GM12878 (cell line): ENCODE measurements around the gene SSRP1. TPM values are rescaled to one million over a fixed set of nuclear protein-coding genes. Genes with fewer than 3 reads are reported as not detected.

Experiments used
- ATAC-seq: fragments of 200-7000 bp; cut with Tn5 transposase; 3 replicates; pipeline ENCODE4 v1.9.1; 2020; ENCODE audit warnings: mild to moderate bottlenecking, moderate library complexity
- BruUV-seq: library from RNA; stranded (reverse); fragments of 400-500 nt; replicated peaks from 2 replicates; lab custom pipeline; 2021; lab: Mats Ljungman, UMichigan
- CTCF ChIA-PET: fragments of 300-600 bp; sonication (Branson Sonifier 250); formaldehyde crosslinking; extraction: SDS; loops from one replicate; lab custom pipeline; 2021; ENCODE audit warnings: inconsistent platforms; lab: Yijun Ruan, JAX
- POLR2A ChIA-PET: fragments of 350-600 bp; formaldehyde crosslinking; extraction: SDS; loops from one replicate; lab custom pipeline; 2021; ENCODE audit warnings: inconsistent platforms; lab: Charles Lee
- RAD21 ChIA-PET: fragments of 300-600 bp; sonication (Branson Sonifier 250); formaldehyde crosslinking; loops from one replicate; lab custom pipeline; 2023; ENCODE audit warnings: antibody characterized with exemption; ENCODE audit not compliant: unreplicated experiment; lab: Charles Lee
- SMC1A ChIA-PET: fragments of 300-600 bp; sonication (Branson Sonifier 250); formaldehyde crosslinking; loops from one replicate; lab custom pipeline; 2023; ENCODE audit not compliant: unreplicated experiment, uncharacterized antibody; lab: Charles Lee
- DNase-seq: peaks from one replicate; pipeline ENCODE4 v3.0.0-alpha.2; 2011; ENCODE audit warnings: low read depth, low spot score
- FAIRE-seq: peaks from 3 replicates; lab custom pipeline; 2011; peaks lifted over from hg19 to GRCh38; lab: Jason Lieb, UNC
- H2AFZ ChIP-seq: 2 replicates; pipeline ENCODE4 v1.6.0; 2011; ENCODE audit warnings: low read depth, low read length, control low read depth; ENCODE audit not compliant: control insufficient read depth
- H3K27ac ChIP-seq: 2 replicates; pipeline ENCODE4 v1.5.1; 2011; ENCODE audit warnings: control low read depth; ENCODE audit not compliant: control insufficient read depth, insufficient read depth
- H3K27me3 ChIP-seq, 2 experiments: replicated peaks in 1 of 2; 2 replicates each; pipeline versions ENCODE4 v1.6.0 to v1.6.1; 2011; ENCODE audit warnings: low read length in 1 of 2; ENCODE audit not compliant: control insufficient read depth in 2 of 2, insufficient read depth in 2 of 2
- H3K36me3 ChIP-seq, 2 experiments: 2 replicates each; pipeline ENCODE4 v1.5.1; 2011; ENCODE audit warnings: low read length in 1 of 2; ENCODE audit not compliant: control insufficient read depth in 2 of 2, insufficient read depth in 2 of 2
- H3K4me1 ChIP-seq: 2 replicates; pipeline ENCODE4 v1.6.1; 2011; ENCODE audit warnings: mild to moderate bottlenecking, low read length, moderate library complexity, mixed read lengths; ENCODE audit not compliant: control insufficient read depth, insufficient read depth
- H3K4me2 ChIP-seq: 2 replicates; pipeline ENCODE4 v1.6.0; 2011; ENCODE audit warnings: control low read depth; ENCODE audit not compliant: control insufficient read depth, insufficient read depth
- H3K4me3 ChIP-seq: fragments of 200-600 bp; sonication (generic); 2 replicates; pipeline ENCODE4 v1.5.1; 2016
- H3K79me2 ChIP-seq: 2 replicates; pipeline ENCODE4 v1.6.0; 2011; ENCODE audit warnings: low read length; ENCODE audit not compliant: control insufficient read depth, insufficient read depth
- H3K9ac ChIP-seq: 2 replicates; pipeline ENCODE4 v1.8.0; 2011; ENCODE audit warnings: low read length, control low read depth, mixed read lengths; ENCODE audit not compliant: control insufficient read depth, insufficient read depth
- H3K9me3 ChIP-seq: replicated peaks from 3 replicates; pipeline ENCODE4 v1.5.1; 2011; ENCODE audit warnings: mild to moderate bottlenecking, low read length; ENCODE audit not compliant: control insufficient read depth, insufficient read depth
- H4K20me1 ChIP-seq: 2 replicates; pipeline ENCODE4 v1.6.0; 2011; ENCODE audit not compliant: control insufficient read depth, insufficient read depth
- CHD2 ChIP-seq: IDR thresholded peaks from 2 replicates; pipeline ENCODE4 v1.6.1; 2011; ENCODE audit warnings: low read depth, low read length, improper control_type of control experiment, borderline replicate concordance
- IRF3 ChIP-seq: fragments of 450-650 bp; IDR thresholded peaks from 2 replicates; pipeline ENCODE4 v1.6.1; 2014; ENCODE audit warnings: mild to moderate bottlenecking
- MEF2A ChIP-seq: IDR thresholded peaks from 2 replicates; pipeline ENCODE4 v1.6.1; 2011; ENCODE audit warnings: low read depth, mild to moderate bottlenecking, low read length, moderate library complexity; ENCODE audit not compliant: insufficient read depth
- MXI1 ChIP-seq: fragments of 150-350 bp; IDR thresholded peaks from 2 replicates; pipeline ENCODE4 v1.6.1; 2011; ENCODE audit warnings: low read depth, mild to moderate bottlenecking, inconsistent platforms, low read length, improper control_type of control experiment
- NFYB ChIP-seq: IDR thresholded peaks from 2 replicates; pipeline ENCODE4 v1.6.1; 2011; ENCODE audit warnings: low read depth, mild to moderate bottlenecking, low read length, improper control_type of control experiment, moderate library complexity; ENCODE audit not compliant: insufficient read depth
- RAD21 ChIP-seq: IDR thresholded peaks from 2 replicates; pipeline ENCODE4 v1.6.1; 2011; ENCODE audit warnings: mild to moderate bottlenecking, low read depth, low read length, moderate library complexity; ENCODE audit not compliant: insufficient read depth
- RB1 ChIP-seq: fragments of 450-650 bp; formaldehyde crosslinking; IDR thresholded peaks from 2 replicates; pipeline ENCODE4 v1.6.1; 2017; ENCODE audit warnings: mild to moderate bottlenecking, borderline replicate concordance
- TCF7 ChIP-seq: IDR thresholded peaks from 2 replicates; pipeline ENCODE4 v1.6.1; 2014; ENCODE audit warnings: antibody characterized with exemption, borderline replicate concordance
- ZBTB40 ChIP-seq: fragments of 450-650 bp; IDR thresholded peaks from 2 replicates; pipeline ENCODE4 v1.6.1; 2016; ENCODE audit warnings: mild to moderate bottlenecking, moderate library complexity, borderline replicate concordance
- ZNF207 ChIP-seq: fragments of 450-650 bp; IDR thresholded peaks from 2 replicates; pipeline ENCODE4 v1.6.1; 2014; ENCODE audit warnings: antibody characterized with exemption, mild to moderate bottlenecking, borderline replicate concordance
- WGBS: methylation state at CpG from one replicate; pipeline ENCODE4 v1.1.6; 2016; ENCODE audit warnings: low lambda C conversion rate; ENCODE audit not compliant: insufficient replicate concordance, insufficient coverage; ENCODE audit errors: missing lambda C conversion rate; 5-methylcytosine and 5-hydroxymethylcytosine counted together
- in situ Hi-C: fragments of 300-500 bp; cut with MboI; formaldehyde crosslinking; loops from 9 replicates; pipeline ENCODE4 v1.14.3; 2018; ENCODE audit warnings: mixed read lengths
- intact Hi-C: fragments of 100-400 bp; cut with micrococcal nuclease; formaldehyde crosslinking; loops from one replicate; pipeline ENCODE4 v1.14.2; 2022; ENCODE audit not compliant: unreplicated experiment
- polyA plus RNA-seq, 11 experiments: library from polyadenylated mRNA; depleted of rRNA in 4 of 11; unstranded in 6 of 11; stranded (reverse) in 5 of 11; fragments of >200 nt; fragmentation: Nextera tagmentation in 4 of 11; fragmentation: Illumina TruSeq in 1 of 11; extraction: Ambion mirVana in 4 of 11; extraction: Trizol in 1 of 11; gene quantifications; 1 replicate in 1 of 11; 2 replicates in 10 of 11; pipeline versions ENCODE4 v1.2.1 to v1.2.3, GENCODE V29; 2011 to 2016; ENCODE audit warnings: inconsistent platforms in 2 of 11, missing spikeins in 2 of 11, low read depth in 1 of 11
- total RNA-seq, 4 experiments: library from RNA; depleted of rRNA in 3 of 4; stranded (reverse); fragments of >200 nt in 3 of 4; fragmentation: Illumina TruSeq in 1 of 4; extraction: Trizol in 1 of 4; gene quantifications; 2 replicates each; pipeline versions ENCODE4 v1.2.1 to v1.2.3, GENCODE V29; 2013 to 2021

Gene SSRP1
- total and polyA plus RNA-seq, 10 of the 15 experiments (the other 5 are each of a cell fraction or from before 2014, with no cell fraction given) = 73.6 to 279 (median 138) TPM

GRCh38 chr11:57368845-57369232, 33.1 kb upstream of the SSRP1 start:
- no peak overlapping the region for H3K27ac ChIP-seq
- H3K4me3 ChIP-seq = no peak overlapping the region
- H3K4me2 ChIP-seq = no peak overlapping the region
- no peaks in the 10 kb centered on the region for H4K20me1 ChIP-seq
- no peak overlapping the region for H2AFZ ChIP-seq
- no peaks in the 10 kb centered on the region for H3K36me3 ChIP-seq
- no peaks in the 10 kb centered on the region for H3K79me2 ChIP-seq
- no peaks in the 10 kb centered on the region; a peak in 1 of 4 replicates for H3K27me3 ChIP-seq
- ChIA-PET SMC1A (no interaction called here), POLR2A (no interaction called here), RAD21 (no interaction called here), CTCF (interaction anchor here (1.1 kb wide), 1 partner anchor 71 kb away, joined by 3 read pairs; no protein-coding TSS in a partner anchor)
- no TSS peak for BruUV-seq
- in situ Hi-C loops = no loop called here
- intact Hi-C loops = no loop called here
- no peak for DNase-seq
- H3K9ac ChIP-seq = no peak overlapping the region
- no peak for FAIRE-seq
- no peaks in the 10 kb centered on the region for H3K9me3 ChIP-seq
- no peaks in the 10 kb centered on the region for H3K4me1 ChIP-seq
- TF ChIP-seq MXI1 (no peak), CHD2 (no peak), MEF2A (no peak), TCF7 (no peak), ZBTB40 (no peak), ZNF207 (no peak), RB1 (no peak), RAD21 (no peak), NFYB (no peak), IRF3 (no peak)
- 2% methylated on average over 5 of the region's 5 CpGs for WGBS
- ATAC-seq = no peak
